ENCODE results near the gene UBE2D1.

GRCh38 chr10:58415757-58416156, 81.0 kb downstream of the UBE2D1 start:
- no peak for TF ChIP-seq ZBTB34 (CRISPR knock-in tag; IDR thresholded peaks at IDR 0.05)
- TF ChIP-seq ZBTB8A (IDR thresholded peaks at IDR 0.05; ENCODE audit: partially characterized antibody): no peak
- no peak for TF ChIP-seq SIX5 (IDR thresholded peaks at IDR 0.05; ENCODE audit: borderline replicate concordance in 1 of 2, insufficient read depth in 1 of 2, low read depth in 1 of 2, low read length in 2 of 2)
- no peak for TF ChIP-seq CTCF (IDR thresholded peaks at IDR 0.05 in 2 of 3, conservative IDR thresholded peaks at IDR 0.05 in 1 of 3; ENCODE audit: insufficient read depth in 2 of 3, low read depth in 1 of 3, low read length in 3 of 3)

Data from K562 (cell line).